Astrocyte (in vitro differentiated cells and primary cell): ENCODE results near the gene FASTKD1. TPM values are rescaled to one million over a fixed set of nuclear protein-coding genes. Genes with fewer than 3 reads are reported as not detected.

Experiments used
- DNase-seq: peaks from one replicate; pipeline ENCODE4 v3.0.0-alpha.2; 2010; ENCODE audit warnings: low read depth
- FAIRE-seq: peaks from 2 replicates; lab custom pipeline; 2011; peaks lifted over from hg19 to GRCh38; lab: Jason Lieb, UNC
- H2AFZ ChIP-seq: 2 replicates; pipeline ENCODE4 v1.6.0; 2012; ENCODE audit warnings: low read depth, low read length, inconsistent platforms
- H3K27ac ChIP-seq: 2 replicates; pipeline ENCODE4 v1.5.1; 2011; ENCODE audit warnings: low read depth, low read length, inconsistent platforms
- H3K27me3 ChIP-seq: 2 replicates; pipeline ENCODE4 v1.6.0; 2011; ENCODE audit warnings: low read length, inconsistent platforms; ENCODE audit not compliant: insufficient read depth
- H3K36me3 ChIP-seq: 2 replicates; pipeline ENCODE4 v1.5.1; 2011; ENCODE audit warnings: low read length, inconsistent platforms; ENCODE audit not compliant: insufficient read depth
- H3K4me1 ChIP-seq: 2 replicates; pipeline ENCODE4 v1.5.1; 2011; ENCODE audit warnings: low read length, inconsistent platforms; ENCODE audit not compliant: insufficient read depth
- H3K4me2 ChIP-seq: 2 replicates; pipeline ENCODE4 v1.6.0; 2012; ENCODE audit warnings: low read length, inconsistent platforms
- H3K4me3 ChIP-seq: 2 replicates; pipeline ENCODE4 v1.5.1; 2011; ENCODE audit warnings: low read depth, mild to moderate bottlenecking, low read length, inconsistent platforms; ENCODE audit not compliant: insufficient read depth
- H3K79me2 ChIP-seq: 2 replicates; pipeline ENCODE4 v1.6.0; 2012; ENCODE audit warnings: mild to moderate bottlenecking, low read length, inconsistent platforms; ENCODE audit not compliant: insufficient read depth
- H3K9ac ChIP-seq: 2 replicates; pipeline ENCODE4 v1.6.0; 2012; ENCODE audit warnings: mild to moderate bottlenecking, low read length, inconsistent platforms
- H3K9me3 ChIP-seq: 2 replicates; pipeline ENCODE4 v1.5.1; 2012; ENCODE audit warnings: low read depth, mild to moderate bottlenecking, low read length, inconsistent platforms; ENCODE audit not compliant: insufficient read depth
- H4K20me1 ChIP-seq: 2 replicates; pipeline ENCODE4 v1.6.0; 2012; ENCODE audit warnings: low read length, inconsistent platforms; ENCODE audit not compliant: insufficient read depth
- H3K27ac Mint-ChIP-seq: one replicate; pipeline ENCODE4 v1.8.0; 2021; ENCODE audit warnings: mild to moderate bottlenecking, mixed read lengths; ENCODE audit not compliant: unreplicated experiment
- H3K27me3 Mint-ChIP-seq: one replicate; pipeline ENCODE4 v1.8.0; 2021; ENCODE audit warnings: low read depth, mixed read lengths; ENCODE audit not compliant: unreplicated experiment
- H3K36me3 Mint-ChIP-seq: one replicate; pipeline ENCODE4 v1.8.0; 2021; ENCODE audit warnings: low read depth, mixed read lengths; ENCODE audit not compliant: unreplicated experiment
- H3K4me1 Mint-ChIP-seq: one replicate; pipeline ENCODE4 v1.8.0; 2021; ENCODE audit warnings: low read depth, mixed read lengths; ENCODE audit not compliant: unreplicated experiment
- H3K4me3 Mint-ChIP-seq: one replicate; pipeline ENCODE4 v1.8.0; 2021; ENCODE audit warnings: mild to moderate bottlenecking, moderate library complexity, mixed read lengths; ENCODE audit not compliant: unreplicated experiment
- H3K9me3 Mint-ChIP-seq: one replicate; pipeline ENCODE4 v1.8.0; 2021; ENCODE audit warnings: mild to moderate bottlenecking, mixed read lengths; ENCODE audit not compliant: unreplicated experiment
- CTCF ChIP-seq: IDR thresholded peaks from 2 replicates; pipeline ENCODE4 v1.5.1; 2011; ENCODE audit warnings: low read depth, mild to moderate bottlenecking, inconsistent platforms, low read length, moderate library complexity; ENCODE audit not compliant: insufficient read depth
- EZH2 ChIP-seq: IDR thresholded peaks from 2 replicates; pipeline ENCODE4 v1.6.1; 2012; ENCODE audit warnings: mild to moderate bottlenecking, low read length, inconsistent platforms; ENCODE audit not compliant: insufficient read depth
- total RNA-seq: library from RNA; stranded (reverse); gene quantifications from 2 replicates; pipeline ENCODE4 v1.2.1, GENCODE V29; 2021

FASTKD1 gene
- total RNA-seq, 1 donor from 2014 or later = 37.3 TPM

- H3K4me3 Mint-ChIP-seq = no peak overlapping the region
- H3K27ac Mint-ChIP-seq = no peak overlapping the region
- H3K4me1 ChIP-seq = no peaks in the 10 kb centered on the region
- no peak overlapping the region for H3K27ac ChIP-seq
- H3K4me1 Mint-ChIP-seq = no peaks in the 10 kb centered on the region
- TF ChIP-seq EZH2 (no peak), CTCF (no peak)
- H3K27me3 Mint-ChIP-seq = no peaks in the 10 kb centered on the region
- H3K79me2 ChIP-seq = no peaks in the 10 kb centered on the region
- H3K4me2 ChIP-seq = no peak overlapping the region
- no peak overlapping the region for H3K4me3 ChIP-seq
- peaks cover 5% of the 10 kb centered on the region for H3K36me3 Mint-ChIP-seq
- no peaks in the 10 kb centered on the region for H3K9me3 Mint-ChIP-seq
- DNase-seq (no peak), FAIRE-seq (no peak)
- H3K9me3 ChIP-seq = no peaks in the 10 kb centered on the region
- no peak overlapping the region for H3K9ac ChIP-seq
- no peaks in the 10 kb centered on the region for H3K27me3 ChIP-seq
- no peaks in the 10 kb centered on the region for H4K20me1 ChIP-seq
- no peak overlapping the region for H2AFZ ChIP-seq
- peaks cover 11% of the 10 kb centered on the region for H3K36me3 ChIP-seq
These were observed 12.3 kb downstream of the FASTKD1 start for GRCh38 chr2:169561364-169561763.

GRCh38 chr2:169546756-169547155, 26.9 kb downstream of the FASTKD1 start:
- Histone ChIP-seq H3K9me3 (no peaks in the 10 kb centered on the region), H3K79me2 (no peaks in the 10 kb centered on the region), H3K27me3 (no peaks in the 10 kb centered on the region), H3K4me2 (no peak overlapping the region), H3K36me3 (peaks cover 5% of the 10 kb centered on the region), H2AFZ (no peak overlapping the region), H3K9ac (no peak overlapping the region), H3K27ac (no peak overlapping the region), H4K20me1 (no peaks in the 10 kb centered on the region), H3K4me1 (no peaks in the 10 kb centered on the region), H3K4me3 (no peak overlapping the region)
- Mint-ChIP-seq H3K27ac (no peak overlapping the region), H3K9me3 (no peaks in the 10 kb centered on the region), H3K27me3 (no peaks in the 10 kb centered on the region), H3K36me3 (peaks cover 7% of the 10 kb centered on the region), H3K4me1 (no peaks in the 10 kb centered on the region), H3K4me3 (no peak overlapping the region)
- TF ChIP-seq EZH2 (no peak), CTCF (no peak)
- no peak for FAIRE-seq
- DNase-seq = no peak

GRCh38 chr2:169542433-169542832, 31.2 kb downstream of the FASTKD1 start:
- H3K4me3 ChIP-seq = no peak overlapping the region
- no peak overlapping the region for H3K27ac ChIP-seq
- DNase-seq (no peak), FAIRE-seq (no peak)
- peaks cover 5% of the 10 kb centered on the region for H3K36me3 ChIP-seq
- no peak overlapping the region for H3K4me2 ChIP-seq
- H2AFZ ChIP-seq = no peak overlapping the region
- no peak overlapping the region for H3K4me3 Mint-ChIP-seq
- no peaks in the 10 kb centered on the region for H3K4me1 Mint-ChIP-seq
- H3K27me3 ChIP-seq = no peaks in the 10 kb centered on the region
- no peaks in the 10 kb centered on the region for H4K20me1 ChIP-seq
- TF ChIP-seq EZH2 (no peak), CTCF (no peak)
- H3K27ac Mint-ChIP-seq = no peak overlapping the region
- no peak overlapping the region for H3K9ac ChIP-seq
- no peaks in the 10 kb centered on the region for H3K79me2 ChIP-seq
- no peaks in the 10 kb centered on the region for H3K27me3 Mint-ChIP-seq
- no peaks in the 10 kb centered on the region for H3K4me1 ChIP-seq
- no peaks in the 10 kb centered on the region for H3K9me3 ChIP-seq
- peaks cover 7% of the 10 kb centered on the region for H3K36me3 Mint-ChIP-seq
- no peaks in the 10 kb centered on the region for H3K9me3 Mint-ChIP-seq
